ENCODE data around the gene PCBP3.

The PCBP3 gene

GRCh38 chr21:45940091-45940490 is 296.6 kb downstream of the PCBP3 start:
- H3K27ac ChIP-seq: no peak overlapping the region
- no peaks in the 10 kb centered on the region for H3K36me3 ChIP-seq
- H4K20me1 ChIP-seq: peaks cover 0 to 33% (median 9%) of the 10 kb centered on the region in 11 experiments; a peak in 12 of 22 replicates
- peak overlapping the region in 9 of 11 experiments; percentile 33 to 93 (median 87); a peak in 17 of 22 replicates for H3K4me2 ChIP-seq
- no peak for TF ChIP-seq Cebpa-rat (IDR thresholded peaks at IDR 0.05)
- no peaks in the 10 kb centered on the region for H3K9me3 ChIP-seq (replicated peaks in 1 of 11)
- H3K27me3 ChIP-seq: peaks cover 0 to 8% (median 0%) of the 10 kb centered on the region in 11 experiments; a peak in 3 of 22 replicates
- peaks cover 22 to 84% (median 78%) of the 10 kb centered on the region in 10 experiments for H3K4me1 ChIP-seq
- H3K9ac ChIP-seq: no peak overlapping the region
- H3K4me3 ChIP-seq: no peak overlapping the region

- Histone ChIP-seq H3K9me3 (replicated peaks in 1 of 11) (peaks cover 0 to 4% (median 0%) of the 10 kb centered on the region in 11 experiments; a peak in 2 of 22 replicates), H3K36me3 (no peaks in the 10 kb centered on the region), H3K4me3 (no peak overlapping the region), H3K4me2 (peak overlapping the region in 9 of 11 experiments; percentile 33 to 93 (median 87); a peak in 18 of 22 replicates), H3K4me1 (peaks cover 22 to 80% (median 75%) of the 10 kb centered on the region in 10 experiments), H4K20me1 (peaks cover 0 to 33% (median 9%) of the 10 kb centered on the region in 11 experiments; a peak in 12 of 22 replicates), H3K27ac (no peak overlapping the region; a peak in 1 of 22 replicates), H3K9ac (peak overlapping the region in 4 of 11 experiments; percentile 4 to 37 (median 26); a peak in 1 of 22 replicates), H3K27me3 (peaks cover 0 to 8% (median 0%) of the 10 kb centered on the region in 11 experiments; a peak in 3 of 22 replicates)
- TF ChIP-seq Cebpa-rat (IDR thresholded peaks at IDR 0.05): no peak
Measured at GRCh38 chr21:45940621-45941337, 297.3 kb downstream of the PCBP3 start.

GRCh38 chr21:45941338-45941710 is 297.8 kb downstream of the PCBP3 start:
- Histone ChIP-seq H3K4me1 (peaks cover 22 to 77% (median 70%) of the 10 kb centered on the region in 10 experiments), H3K9ac (peak overlapping the region in 3 of 11 experiments; percentile 4 to 37 (median 15); a peak in 2 of 22 replicates), H3K9me3 (replicated peaks in 1 of 11) (peaks cover 0 to 7% (median 0%) of the 10 kb centered on the region in 11 experiments; a peak in 2 of 22 replicates), H3K27me3 (peaks cover 0 to 8% (median 0%) of the 10 kb centered on the region in 11 experiments; a peak in 3 of 22 replicates), H3K4me3 (peak overlapping the region in 1 of 10 experiments; percentile 19; a peak in 1 of 20 replicates), H3K4me2 (peak overlapping the region in 9 of 11 experiments; percentile 33 to 93 (median 87); a peak in 18 of 22 replicates), H3K36me3 (no peaks in the 10 kb centered on the region), H4K20me1 (peaks cover 0 to 33% (median 9%) of the 10 kb centered on the region in 11 experiments; a peak in 12 of 22 replicates), H3K27ac (peak overlapping the region in 3 of 11 experiments; percentile 21 to 55 (median 42); a peak in 2 of 22 replicates)
- no peak for TF ChIP-seq Cebpa-rat (IDR thresholded peaks at IDR 0.05)

GRCh38 chr21:45941717-45942546 is 298.4 kb downstream of the PCBP3 start:
- Histone ChIP-seq H3K4me3 (no peak overlapping the region; a peak in 1 of 20 replicates), H3K9me3 (replicated peaks in 1 of 11) (peaks cover 0 to 7% (median 0%) of the 10 kb centered on the region in 11 experiments; a peak in 2 of 22 replicates), H4K20me1 (peaks cover 0 to 33% (median 9%) of the 10 kb centered on the region in 11 experiments; a peak in 12 of 22 replicates), H3K4me2 (peak overlapping the region in 9 of 11 experiments; percentile 33 to 93 (median 87); a peak in 18 of 22 replicates), H3K27me3 (peaks cover 0 to 8% (median 0%) of the 10 kb centered on the region in 11 experiments; a peak in 3 of 22 replicates), H3K27ac (peak overlapping the region in 3 of 11 experiments; percentile 21 to 55 (median 42); a peak in 2 of 22 replicates), H3K9ac (peak overlapping the region in 3 of 11 experiments; percentile 4 to 37 (median 15); a peak in 4 of 22 replicates), H3K36me3 (no peaks in the 10 kb centered on the region), H3K4me1 (peaks cover 22 to 71% (median 64%) of the 10 kb centered on the region in 10 experiments)
- no peak for TF ChIP-seq Cebpa-rat (IDR thresholded peaks at IDR 0.05)

GRCh38 chr21:45942755-45943629 is 299.5 kb downstream of the PCBP3 start:
- peaks cover 12 to 68% (median 53%) of the 10 kb centered on the region in 10 experiments for H3K4me1 ChIP-seq
- no peak for TF ChIP-seq Cebpa-rat (IDR thresholded peaks at IDR 0.05)

GRCh38 chr21:45943630-45944540 is 300.4 kb downstream of the PCBP3 start:
- peaks cover 0 to 25% (median 9%) of the 10 kb centered on the region in 11 experiments; a peak in 10 of 22 replicates for H4K20me1 ChIP-seq
- H3K36me3 ChIP-seq: no peaks in the 10 kb centered on the region
- no peak overlapping the region for H3K9ac ChIP-seq
- H3K27me3 ChIP-seq: peaks cover 0 to 8% (median 0%) of the 10 kb centered on the region in 11 experiments; a peak in 3 of 22 replicates
- peaks cover 0 to 25% (median 9%) of the 10 kb centered on the region in 11 experiments; a peak in 10 of 22 replicates for H3K9me3 ChIP-seq (replicated peaks in 1 of 11)
- H3K4me2 ChIP-seq: no peak overlapping the region
- no peak for TF ChIP-seq Cebpa-rat (IDR thresholded peaks at IDR 0.05)
- H3K4me1 ChIP-seq: peaks cover 5 to 66% (median 51%) of the 10 kb centered on the region in 10 experiments; a peak in 19 of 20 replicates
- H3K4me3 ChIP-seq: no peak overlapping the region
- no peak overlapping the region for H3K27ac ChIP-seq

More at GRCh38 chr21:45942755-45943629, 299.5 kb downstream of the PCBP3 start:
- H3K9ac ChIP-seq: peak overlapping the region in 1 of 11 experiments; percentile 34; a peak in 1 of 22 replicates
- peak overlapping the region in 7 of 11 experiments; percentile 45 to 93 (median 88); a peak in 12 of 22 replicates for H3K4me2 ChIP-seq
- H3K27me3 ChIP-seq: peaks cover 0 to 8% (median 0%) of the 10 kb centered on the region in 11 experiments; a peak in 3 of 22 replicates
- H3K27ac ChIP-seq: no peak overlapping the region
- H3K4me3 ChIP-seq: no peak overlapping the region
- H4K20me1 ChIP-seq: peaks cover 0 to 25% (median 9%) of the 10 kb centered on the region in 11 experiments; a peak in 10 of 22 replicates
- H3K9me3 ChIP-seq (replicated peaks in 1 of 11): peaks cover 0 to 16% (median 8%) of the 10 kb centered on the region in 11 experiments; a peak in 10 of 22 replicates
- no peaks in the 10 kb centered on the region for H3K36me3 ChIP-seq

GRCh38 chr21:45944601-45945000 is 301.1 kb downstream of the PCBP3 start:
- H3K4me1 ChIP-seq: peaks cover 6 to 66% (median 51%) of the 10 kb centered on the region in 10 experiments
- H3K9me3 ChIP-seq (replicated peaks in 1 of 11): peaks cover 0 to 25% (median 9%) of the 10 kb centered on the region in 11 experiments; a peak in 10 of 22 replicates
- no peak overlapping the region for H3K27ac ChIP-seq
- TF ChIP-seq Cebpa-rat (IDR thresholded peaks at IDR 0.05): no peak
- H3K27me3 ChIP-seq: peaks cover 0 to 8% (median 0%) of the 10 kb centered on the region in 11 experiments; a peak in 3 of 22 replicates
- no peak overlapping the region for H3K4me3 ChIP-seq
- H3K9ac ChIP-seq: no peak overlapping the region
- no peak overlapping the region for H3K4me2 ChIP-seq
- no peaks in the 10 kb centered on the region for H3K36me3 ChIP-seq
- peaks cover 0 to 20% (median 9%) of the 10 kb centered on the region in 11 experiments; a peak in 10 of 22 replicates for H4K20me1 ChIP-seq
